Measurements from ENCODE around the gene MELK. TPM values are rescaled to one million over a fixed set of nuclear protein-coding genes. Genes with fewer than 3 reads are reported as not detected.

Gene MELK
- total RNA-seq, 4 donors from 2014 or later: 0.13 to 1.6 (median 0.58) TPM; not detected in 1

GRCh38 chr9:36721846-36722588, 149.3 kb downstream of the MELK start:
- no peak for ATAC-seq
- no peaks in the 10 kb centered on the region for H3K4me1 ChIP-seq
- no peak overlapping the region for H3K4me3 ChIP-seq
- TF ChIP-seq EP300 (IDR thresholded peaks at IDR 0.05): no peak
- TF ChIP-seq POLR2A (IDR thresholded peaks at IDR 0.05): no peak
- TF ChIP-seq CTCF (IDR thresholded peaks at IDR 0.05): no peak
- TF ChIP-seq POLR2AphosphoS5 (IDR thresholded peaks at IDR 0.05): no peak
- H3K9me3 ChIP-seq: no peaks in the 10 kb centered on the region
- H3K36me3 ChIP-seq: no peaks in the 10 kb centered on the region
- 60 to 78% methylated on average over 4 of the region's 8 CpGs for WGBS, 2 donors (ENCODE audit: low coverage in 1 of 2)
- no peak overlapping the region for H3K27ac ChIP-seq
- peaks cover 5% of the 10 kb centered on the region for H3K27me3 ChIP-seq

DNA sequence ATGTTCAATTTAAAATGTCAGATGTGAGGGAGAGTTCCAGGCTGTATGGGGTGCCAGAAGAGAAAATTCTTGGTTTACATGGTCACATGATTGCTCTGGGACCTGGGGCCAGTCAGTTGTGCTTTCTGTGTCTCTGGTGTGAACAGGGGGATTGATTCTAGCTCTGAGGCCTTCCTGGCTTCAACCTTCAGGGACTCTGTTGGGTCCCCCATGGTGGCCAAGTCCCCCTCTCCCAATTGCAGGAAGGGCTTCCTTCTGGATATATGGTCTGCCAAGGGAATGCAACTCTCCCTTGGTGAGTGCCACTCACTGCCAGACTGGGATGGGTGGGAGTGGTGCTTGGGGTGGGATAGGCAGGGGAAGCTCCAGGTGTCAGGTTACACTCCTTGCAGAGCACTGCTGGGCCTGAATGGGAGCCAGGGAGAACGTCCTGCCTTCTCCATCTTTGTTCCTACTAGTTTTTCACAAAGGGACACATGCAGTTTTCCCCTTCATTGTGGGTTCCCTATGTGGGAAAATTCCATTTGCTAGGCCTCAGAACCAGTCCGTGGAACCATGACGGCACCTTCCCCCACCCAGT, 153.2 kb downstream of the MELK start:
- TF ChIP-seq POLR2A (IDR thresholded peaks at IDR 0.05) (no peak), CTCF (IDR thresholded peaks at IDR 0.05) (no peak), EP300 (IDR thresholded peaks at IDR 0.05) (no peak), POLR2AphosphoS5 (IDR thresholded peaks at IDR 0.05) (no peak)
- Histone ChIP-seq H3K27ac (no peak overlapping the region), H3K4me1 (no peaks in the 10 kb centered on the region), H3K36me3 (no peaks in the 10 kb centered on the region), H3K27me3 (peaks cover 7% of the 10 kb centered on the region), H3K4me3 (no peak overlapping the region), H3K9me3 (peaks cover 0 to 5% (median 0%) of the 10 kb centered on the region in 3 donors)
- WGBS, 2 donors (ENCODE audit: low coverage in 1 of 2): no CpG with 5 or more reads among the region's 3 CpGs
- ATAC-seq: no peak

Other genes starting within 250 kb of the MELK start
- 10 to 100 TPM; 38.9 to 57.4 (median 54.6) TPM for gene RNF38, start 172.6 kb upstream of the MELK start, total RNA-seq

All from gastroesophageal sphincter (tissue), 4 donors.